Transverse colon (tissue), 4 donors: ENCODE measurements around the gene BOK. TPM values are rescaled to one million over a fixed set of nuclear protein-coding genes. Genes with fewer than 3 reads are reported as not detected.
"Not testable (repeated sequence)": the region's sequence is repeated elsewhere in the genome, so short reads cannot be mapped to it uniquely, and the experiment has no call there.

Experiments used
- DNase-seq: peaks from one replicate; pipeline ENCODE4 v3.0.0-alpha.2; 2019
- H3K27ac ChIP-seq, 4 donors: fragments of 200-600 bp; sonication (generic); 2 replicates each; pipeline ENCODE4 v1.5.1; 2016 to 2018; ENCODE audit warnings: inconsistent platforms in 4 of 4
- H3K27me3 ChIP-seq: fragments of 200-600 bp; sonication (generic); 2 replicates; pipeline ENCODE4 v1.5.1; 2017; ENCODE audit warnings: inconsistent platforms
- H3K36me3 ChIP-seq, 4 donors: fragments of 200-600 bp; sonication (generic); 2 replicates each; pipeline ENCODE4 v1.5.1; 2017 to 2019; ENCODE audit warnings: inconsistent platforms in 4 of 4
- H3K4me1 ChIP-seq, 4 donors: fragments of 200-600 bp; sonication (generic); 2 replicates each; pipeline ENCODE4 v1.5.1; 2017 to 2020; ENCODE audit warnings: inconsistent platforms in 4 of 4
- H3K4me3 ChIP-seq, 4 donors: fragments of 200-600 bp; sonication (generic); 1 replicate in 1 of 4; 2 replicates in 3 of 4; pipeline versions ENCODE4 v1.5.1 to v1.6.1; 2017 to 2019; ENCODE audit warnings: inconsistent platforms in 4 of 4
- H3K9me3 ChIP-seq, 2 donors: fragments of 200-600 bp; sonication (generic); 2 replicates each; pipeline ENCODE4 v1.5.1; 2017 to 2019; ENCODE audit warnings: inconsistent platforms in 2 of 2
- EP300 ChIP-seq: sonication (generic); formaldehyde crosslinking; IDR thresholded peaks from one replicate; pipeline ENCODE4 v1.6.1; 2017; ENCODE audit warnings: antibody characterized with exemption, low read depth
- POLR2A ChIP-seq: fragments of 450-650 bp; IDR thresholded peaks from one replicate; pipeline ENCODE4 v1.6.1; 2016; ENCODE audit warnings: antibody characterized with exemption, mild to moderate bottlenecking, moderate library complexity
- POLR2AphosphoS5 ChIP-seq, 3 donors: sonication (generic); formaldehyde crosslinking; IDR thresholded peaks; one replicate each; pipeline ENCODE4 v1.6.1; 2016; ENCODE audit warnings: antibody characterized with exemption in 3 of 3
- WGBS, 2 donors: methylation state at CpG; one replicate each; pipeline ENCODE4 v1.1.5; 2018; ENCODE audit warnings: low coverage in 1 of 2; 5-methylcytosine and 5-hydroxymethylcytosine counted together
- in situ Hi-C, 4 donors: fragments of 200-750 bp; cut with MboI; loops; one replicate each; pipeline versions ENCODE4 v1.15.0 to v1.15.1; 2017; ENCODE audit warnings: low sequenced_read_pairs in 3 of 4, low pct_ligation_motif_present in 1 of 4, low pct_unique_long_range_greater_than_20kb in 1 of 4
- intact Hi-C: fragments of 100-400 bp; cut with DNase I; formaldehyde crosslinking; loops from one replicate; pipeline ENCODE4 v1.15.1; 2023; ENCODE audit warnings: low total_unique reads
- total RNA-seq, 4 donors: library from RNA; depleted of rRNA; stranded (reverse); fragments of >200 nt; gene quantifications; one replicate each; pipeline ENCODE4 v1.1.0, GENCODE V29; 2016
- TF ChIP-seq, protein P1 (sequence below), 5 experiments: fragments of 200-600 bp in 3 of 5; fragments of 450-650 bp in 2 of 5; sonication (generic) in 3 of 5; IDR thresholded peaks; 1 replicate in 2 of 5; 2 replicates in 3 of 5; pipeline ENCODE4 v1.5.1; 2016 to 2017; ENCODE audit warnings: antibody characterized with exemption in 5 of 5, inconsistent platforms in 3 of 5, mild to moderate bottlenecking in 2 of 5, moderate library complexity in 1 of 5

The BOK gene
- total RNA-seq, 4 donors from 2014 or later = 21.0 to 84.2 (median 24.4) TPM

DNA sequence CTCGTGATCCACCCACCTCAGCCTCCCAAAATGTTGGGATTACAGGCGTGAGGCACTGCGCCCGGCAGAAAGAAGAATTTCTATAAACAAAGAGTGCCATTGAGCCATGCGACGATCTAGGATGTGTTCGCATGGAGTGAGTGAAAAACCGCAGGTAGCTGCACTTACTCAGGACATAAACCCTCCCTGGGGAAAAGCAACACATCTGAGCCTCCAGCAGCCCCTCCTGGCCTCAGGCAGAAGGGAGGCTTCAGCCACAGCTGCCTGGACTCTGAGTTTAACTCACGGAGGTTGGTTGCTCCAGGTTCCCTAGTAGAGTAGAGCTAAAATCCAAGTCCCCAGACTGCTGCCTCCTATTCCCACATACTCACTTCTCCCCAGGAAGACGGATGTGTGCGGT lies 38.9 kb upstream of the BOK start:
- Histone ChIP-seq H3K4me1 (no peaks in the 10 kb centered on the region), H3K36me3 (no peaks in the 10 kb centered on the region), H3K4me3 (no peak overlapping the region), H3K27me3 (peaks cover 25% of the 10 kb centered on the region), H3K9me3 (no peaks in the 10 kb centered on the region), H3K27ac (no peak overlapping the region)
- intact Hi-C loops = no loop called here
- 75 to 100% methylated on average over 2 to 11 of the region's 11 CpGs for WGBS, 2 donors
- no peak for TF ChIP-seq EP300
- no peak for TF ChIP-seq POLR2A
- TF ChIP-seq, protein P1, sequence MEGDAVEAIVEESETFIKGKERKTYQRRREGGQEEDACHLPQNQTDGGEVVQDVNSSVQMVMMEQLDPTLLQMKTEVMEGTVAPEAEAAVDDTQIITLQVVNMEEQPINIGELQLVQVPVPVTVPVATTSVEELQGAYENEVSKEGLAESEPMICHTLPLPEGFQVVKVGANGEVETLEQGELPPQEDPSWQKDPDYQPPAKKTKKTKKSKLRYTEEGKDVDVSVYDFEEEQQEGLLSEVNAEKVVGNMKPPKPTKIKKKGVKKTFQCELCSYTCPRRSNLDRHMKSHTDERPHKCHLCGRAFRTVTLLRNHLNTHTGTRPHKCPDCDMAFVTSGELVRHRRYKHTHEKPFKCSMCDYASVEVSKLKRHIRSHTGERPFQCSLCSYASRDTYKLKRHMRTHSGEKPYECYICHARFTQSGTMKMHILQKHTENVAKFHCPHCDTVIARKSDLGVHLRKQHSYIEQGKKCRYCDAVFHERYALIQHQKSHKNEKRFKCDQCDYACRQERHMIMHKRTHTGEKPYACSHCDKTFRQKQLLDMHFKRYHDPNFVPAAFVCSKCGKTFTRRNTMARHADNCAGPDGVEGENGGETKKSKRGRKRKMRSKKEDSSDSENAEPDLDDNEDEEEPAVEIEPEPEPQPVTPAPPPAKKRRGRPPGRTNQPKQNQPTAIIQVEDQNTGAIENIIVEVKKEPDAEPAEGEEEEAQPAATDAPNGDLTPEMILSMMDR (IDR thresholded peaks at IDR 0.05) = no peak
- no peak for TF ChIP-seq POLR2AphosphoS5 (IDR thresholded peaks at IDR 0.05)
- in situ Hi-C loops = no loop called here
- no peak for DNase-seq

GRCh38 chr2:241522477-241522876 lies 36.1 kb upstream of the BOK start:
- no peak overlapping the region for H3K4me3 ChIP-seq
- no peak for DNase-seq
- H3K36me3 ChIP-seq = no peaks in the 10 kb centered on the region
- in situ Hi-C loops (no loop called here), intact Hi-C loops (no loop called here)
- H3K27ac ChIP-seq = no peak overlapping the region
- peaks cover 25% of the 10 kb centered on the region for H3K27me3 ChIP-seq
- no peaks in the 10 kb centered on the region for H3K4me1 ChIP-seq
- no peak for TF ChIP-seq POLR2AphosphoS5 (IDR thresholded peaks at IDR 0.05)
- no peak for TF ChIP-seq POLR2A
- no peak for TF ChIP-seq EP300
- TF ChIP-seq, protein P1 (IDR thresholded peaks at IDR 0.05) = no peak
- WGBS, 2 donors = 80% methylated on average over 5 of the region's 5 CpGs; no CpG with 5 or more reads in 1 of the 2 donors
- no peaks in the 10 kb centered on the region for H3K9me3 ChIP-seq

GRCh38 chr2:241525818-241526780 lies 32.4 kb upstream of the BOK start:
- 93 to 97% methylated on average over 15 to 31 of the region's 31 CpGs for WGBS, 2 donors
- H3K4me1 ChIP-seq, intact Hi-C loops, H3K27me3 ChIP-seq, H3K36me3 ChIP-seq, DNase-seq, in situ Hi-C loops, H3K27ac ChIP-seq, H3K4me3 ChIP-seq, H3K9me3 ChIP-seq: not testable (repeated sequence)

DNA sequence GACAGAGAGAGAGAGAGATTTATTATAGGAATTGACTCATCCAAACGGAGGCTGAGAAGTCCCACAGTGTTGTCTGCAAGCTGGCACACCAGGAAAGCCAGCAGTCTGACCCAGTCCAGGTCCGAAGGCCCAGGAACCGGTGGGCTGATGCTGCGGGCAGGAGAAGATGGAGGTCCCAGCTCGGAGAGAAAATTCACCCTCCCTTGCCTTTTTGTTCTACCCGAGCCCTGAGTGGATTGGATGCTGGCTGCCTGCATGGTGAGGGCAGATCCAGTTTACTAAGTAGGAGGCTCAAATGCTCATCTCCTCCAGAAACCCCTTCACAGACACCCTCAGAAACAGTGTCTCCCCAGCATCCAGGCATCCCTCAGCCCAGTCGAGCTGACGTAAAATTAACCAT lies 28.0 kb upstream of the BOK start:
- no peaks in the 10 kb centered on the region for H3K36me3 ChIP-seq
- TF ChIP-seq, protein P1 (IDR thresholded peaks at IDR 0.05) = no peak
- TF ChIP-seq POLR2A = no peak
- no peak overlapping the region for H3K27ac ChIP-seq
- in situ Hi-C loops = no loop called here
- no peak for DNase-seq
- H3K27me3 ChIP-seq = no peaks in the 10 kb centered on the region
- H3K4me3 ChIP-seq = no peak overlapping the region
- 58% methylated on average over 8 of the region's 8 CpGs; no CpG with 5 or more reads in 1 of the 2 donors for WGBS, 2 donors
- H3K9me3 ChIP-seq = no peaks in the 10 kb centered on the region
- intact Hi-C loops = no loop called here
- H3K4me1 ChIP-seq = no peaks in the 10 kb centered on the region
